Left lung (tissue), 14 donors: ENCODE measurements around the gene PREX1. TPM values are rescaled to one million over a fixed set of nuclear protein-coding genes. Genes with fewer than 3 reads are reported as not detected.
"Not testable (repeated sequence)": the region's sequence is repeated elsewhere in the genome, so short reads cannot be mapped to it uniquely, and the experiment has no call there.

ENCODE experiments used
- ATAC-seq: fragments of 200-7000 bp; cut with Tn5 transposase; one replicate; pipeline ENCODE4 v1.9.1; 2020; ENCODE audit warnings: moderate library complexity
- DNase-seq, 4 donors: peaks; one replicate each; pipeline ENCODE4 v3.0.0-alpha.2; 2013 to 2020
- H3K27ac ChIP-seq, 2 donors: fragments of 200-600 bp; sonication (generic) in 1 of 2; one replicate each; pipeline versions ENCODE4 v1.5.0 to v1.8.0; 2020 to 2021
- H3K27me3 ChIP-seq, 2 donors: fragments of 200-600 bp; sonication (generic) in 1 of 2; one replicate each; pipeline versions ENCODE4 v1.5.0 to v1.8.0; 2020 to 2021
- H3K36me3 ChIP-seq, 2 donors: fragments of 200-600 bp; sonication (generic) in 1 of 2; one replicate each; pipeline versions ENCODE4 v1.5.0 to v1.8.0; 2020 to 2021
- H3K4me1 ChIP-seq, 2 donors: fragments of 200-600 bp; one replicate each; pipeline ENCODE4 v1.8.0; 2021
- H3K4me3 ChIP-seq, 2 donors: fragments of 200-600 bp; sonication (generic) in 1 of 2; one replicate each; pipeline versions ENCODE4 v1.5.0 to v1.8.0; 2020 to 2021; ENCODE audit warnings: mild to moderate bottlenecking in 1 of 2
- H3K9me3 ChIP-seq, 2 donors: fragments of 200-600 bp; sonication (generic) in 1 of 2; one replicate each; pipeline versions ENCODE4 v1.5.0 to v1.8.0; 2020 to 2021
- CTCF ChIP-seq, 2 donors: fragments of 200-600 bp; sonication (generic) in 1 of 2; IDR thresholded peaks; one replicate each; pipeline versions ENCODE4 v1.5.0 to v1.8.0; 2021; ENCODE audit warnings: antibody characterized with exemption in 2 of 2
- intact Hi-C, 2 donors: fragments of 100-400 bp; cut with DNase I; formaldehyde crosslinking; loops; one replicate each; pipeline versions ENCODE4 v1.11.2 to v1.14.2; 2022
- long read RNA-seq, 12 donors: library from polyadenylated mRNA in 2 of 12; unstranded in 2 of 12; transcript quantifications; one replicate each; pipeline ENCODE4 v2.0.0 and lab custom pipeline, GENCODE V29; 2019 to 2026
- polyA plus RNA-seq, 6 donors: library from polyadenylated mRNA; unstranded; fragments of 120-200 nt; gene quantifications; one replicate each; pipeline ENCODE4 v1.2.1, GENCODE V29; 2013; ENCODE audit not compliant: insufficient read length in 6 of 6
- total RNA-seq, 2 donors: library from RNA; stranded (reverse); fragmentation: NEBNext Ultra II Directional; extraction: Animal tissue kit (Norgen Biotek cat#: 25700); gene quantifications; one replicate each; pipeline ENCODE4 v1.2.1, GENCODE V29; 2021
- donor health status: DM: no; HTN: yes; CAD: no.
- donor health status: DM: no; HTN: no; CAD: no.

The PREX1 gene
- total RNA-seq (100 to 1,000 TPM in 1 of 2 donors, 10 to 100 TPM in 1; 40.6 to 111 TPM), polyA plus RNA-seq (10 to 100 TPM; 20.3 to 33.0 (median 24.5) TPM)
- long read RNA-seq, donor 1, full-length matches to known transcripts = 1 of 6 reads
- long read RNA-seq, donor 1, partial matches to known transcripts = 5 of 6 reads
- long read RNA-seq, donor 1, other reads (novel, unspliced or antisense) = 0 of 6 reads
- long read RNA-seq, donor 2, partial matches to known transcripts = 0 of 2 reads
- long read RNA-seq, donor 2, other reads (novel, unspliced or antisense) = 0 of 2 reads
- long read RNA-seq, donor 3, full-length matches to known transcripts = 2 of 2 reads
- long read RNA-seq, donor 3, partial matches to known transcripts = 0 of 2 reads
- long read RNA-seq, donor 3, other reads (novel, unspliced or antisense) = 0 of 2 reads
- long read RNA-seq, donor 4, partial matches to known transcripts = 1 of 1 reads
- long read RNA-seq, donor 4, other reads (novel, unspliced or antisense) = 0 of 1 reads
- long read RNA-seq, donor 5 = 0 reads
- long read RNA-seq, donor 6, full-length matches to known transcripts = 1 of 1 reads
- long read RNA-seq, donor 6, partial matches to known transcripts = 0 of 1 reads
- long read RNA-seq, donor 6, other reads (novel, unspliced or antisense) = 0 of 1 reads
- long read RNA-seq, donor 7 = 0 reads
- long read RNA-seq, donor 8, full-length matches to known transcripts = 1 of 16 reads
- long read RNA-seq, donor 8, partial matches to known transcripts = 15 of 16 reads
- long read RNA-seq, donor 8, other reads (novel, unspliced or antisense) = 0 of 16 reads
- long read RNA-seq, donor 9 = 0 reads
- long read RNA-seq, donor 10, partial matches to known transcripts = 2 of 3 reads
- long read RNA-seq, donor 10, other reads (novel, unspliced or antisense) = 1 of 3 reads
- long read RNA-seq, donor 11, full-length matches to known transcripts = 7 of 12 reads
- long read RNA-seq, donor 11, partial matches to known transcripts = 5 of 12 reads
- long read RNA-seq, donor 11, other reads (novel, unspliced or antisense) = 0 of 12 reads
- long read RNA-seq, donor 12 = 0 reads

GRCh38 chr20:48827855-48828733, at the start of gene PREX1:
PREX1 (minus strand) TSS chr20:48827999; CDS start chr20:48827860, 139 bp downstream.
- peaks cover 14 to 66% of the 10 kb centered on the region in 2 donors for H3K27me3 ChIP-seq
- ATAC-seq (peak; percentile 69), DNase-seq (peak; percentile 65 to 95 (median 76))
- intact Hi-C loops = loop anchor here in 1 of 2 donors (10.0 kb wide), 1 partner anchor 53 kb away; no protein-coding TSS in a partner anchor
- peaks cover 12 to 74% of the 10 kb centered on the region in 2 donors for H3K4me1 ChIP-seq
- peak within 1 kb of the TSS; percentile 42 to 78 for H3K4me3 ChIP-seq
- H3K36me3 ChIP-seq = no peaks in the 10 kb centered on the region
- H3K9me3 ChIP-seq = no peaks in the 10 kb centered on the region
- TF ChIP-seq CTCF (IDR thresholded peaks at IDR 0.05) = no peak
- peak within 1 kb of the TSS; percentile 72 to 97 for H3K27ac ChIP-seq

GRCh38 chr20:48877304-48877703, 49.5 kb upstream of the PREX1 start:
- ATAC-seq (peak; percentile 82), DNase-seq (no peak)
- TF ChIP-seq CTCF (IDR thresholded peaks at IDR 0.05) = peak in 1 of 2 donors; percentile 10
- Histone ChIP-seq H3K4me3 (no peak overlapping the region), H3K27me3 (peaks cover 0 to 8% of the 10 kb centered on the region in 2 donors), H3K4me1 (peaks cover 0 to 52% of the 10 kb centered on the region in 2 donors), H3K9me3 (no peaks in the 10 kb centered on the region), H3K27ac (no peak overlapping the region), H3K36me3 (no peaks in the 10 kb centered on the region)
- intact Hi-C loops = no loop called here

- Histone ChIP-seq H3K4me1 (peaks cover 0 to 58% of the 10 kb centered on the region in 2 donors), H3K4me3 (no peak overlapping the region), H3K27me3 (peaks cover 0 to 8% of the 10 kb centered on the region in 2 donors), H3K36me3 (no peaks in the 10 kb centered on the region), H3K9me3 (no peaks in the 10 kb centered on the region), H3K27ac (no peak overlapping the region)
- no peak for TF ChIP-seq CTCF (IDR thresholded peaks at IDR 0.05)
- peak; percentile 23 for ATAC-seq
- DNase-seq = no peak
- intact Hi-C loops = no loop called here
Observed at GRCh38 chr20:48875914-48876240, 48.1 kb upstream of the PREX1 start.

- Histone ChIP-seq H3K4me3 (no peak overlapping the region), H3K36me3 (no peaks in the 10 kb centered on the region), H3K9me3 (no peaks in the 10 kb centered on the region), H3K27ac (no peak overlapping the region), H3K27me3 (peaks cover 0 to 8% of the 10 kb centered on the region in 2 donors), H3K4me1 (peaks cover 0 to 56% of the 10 kb centered on the region in 2 donors)
- intact Hi-C loops = no loop called here
- TF ChIP-seq CTCF (IDR thresholded peaks at IDR 0.05) = no peak
- DNase-seq (no peak), ATAC-seq (no peak)
Observed at GRCh38 chr20:48875233-48875913, 47.6 kb upstream of the PREX1 start.

GRCh38 chr20:48869442-48869841, 41.6 kb upstream of the PREX1 start:
- DNase-seq, H3K9me3 ChIP-seq, H3K36me3 ChIP-seq, ATAC-seq, intact Hi-C loops, H3K4me3 ChIP-seq: not testable (repeated sequence)
- Histone ChIP-seq H3K27ac (peak overlapping the region in 1 of 2 donors; percentile 53), H3K27me3 (peaks cover 5 to 37% of the 10 kb centered on the region in 2 donors), H3K4me1 (peaks cover 0 to 35% of the 10 kb centered on the region in 2 donors)
